GM21381 (cell line): Measurements from ENCODE around the gene BAHD1.
A peak's percentile ranks its signal among the peaks of the same experiment; 100 is the strongest.

ENCODE experiments used
- ATAC-seq: cut with Tn5 transposase; IDR thresholded peaks from one replicate; pipeline ENCODE4 v1.9.1; 2021; ENCODE audit warnings: mild to moderate bottlenecking, moderate library complexity; ENCODE audit not compliant: unreplicated experiment

BAHD1 gene

DNA sequence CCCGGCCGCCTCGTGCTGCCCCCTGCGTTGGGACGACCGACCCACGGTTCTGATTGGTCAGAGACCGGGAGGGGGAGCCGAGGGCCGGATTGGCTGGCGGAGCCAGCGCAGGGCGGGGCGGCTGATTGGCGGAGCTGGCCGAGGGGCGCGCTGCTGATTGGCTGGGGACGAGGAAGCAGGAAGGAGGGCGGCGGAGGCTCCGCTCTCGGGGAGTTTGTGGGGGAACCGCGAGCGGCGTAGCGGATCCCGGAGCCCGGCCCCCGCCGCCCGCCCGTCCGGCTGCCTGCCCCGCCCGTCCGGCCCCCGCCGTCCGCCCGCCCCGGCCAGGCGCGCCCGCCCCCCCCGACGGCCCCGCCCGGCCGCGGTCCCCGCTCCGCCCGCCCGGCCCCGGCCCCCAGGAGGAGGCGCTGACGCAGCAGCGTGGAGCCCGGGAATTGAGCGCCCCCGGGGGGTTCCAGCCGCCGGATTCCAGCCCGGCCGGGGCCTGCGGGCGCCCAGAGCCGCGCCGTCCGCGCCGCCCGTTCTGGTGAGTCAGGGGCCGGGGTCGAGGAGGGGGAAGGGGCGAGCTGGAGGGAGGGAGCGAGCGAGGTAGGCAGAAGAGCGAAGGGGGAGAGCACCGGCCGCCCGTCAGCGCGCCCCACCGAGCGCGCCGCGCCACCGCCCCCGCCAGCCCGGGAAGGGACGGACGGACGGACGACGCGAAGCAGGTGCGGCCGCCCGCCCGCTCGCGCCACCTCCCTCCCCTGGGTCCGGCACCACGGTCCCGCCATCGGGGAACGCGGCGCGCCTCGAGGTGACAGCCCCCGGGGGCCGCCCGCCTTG lies at the start of gene BAHD1:
BAHD1 (plus strand) TSS at position 211 of the 822 bp plus-strand sequence. CDS start 17,512 bp downstream, outside the sequence.
- ATAC-seq = peak; percentile 89

DNA sequence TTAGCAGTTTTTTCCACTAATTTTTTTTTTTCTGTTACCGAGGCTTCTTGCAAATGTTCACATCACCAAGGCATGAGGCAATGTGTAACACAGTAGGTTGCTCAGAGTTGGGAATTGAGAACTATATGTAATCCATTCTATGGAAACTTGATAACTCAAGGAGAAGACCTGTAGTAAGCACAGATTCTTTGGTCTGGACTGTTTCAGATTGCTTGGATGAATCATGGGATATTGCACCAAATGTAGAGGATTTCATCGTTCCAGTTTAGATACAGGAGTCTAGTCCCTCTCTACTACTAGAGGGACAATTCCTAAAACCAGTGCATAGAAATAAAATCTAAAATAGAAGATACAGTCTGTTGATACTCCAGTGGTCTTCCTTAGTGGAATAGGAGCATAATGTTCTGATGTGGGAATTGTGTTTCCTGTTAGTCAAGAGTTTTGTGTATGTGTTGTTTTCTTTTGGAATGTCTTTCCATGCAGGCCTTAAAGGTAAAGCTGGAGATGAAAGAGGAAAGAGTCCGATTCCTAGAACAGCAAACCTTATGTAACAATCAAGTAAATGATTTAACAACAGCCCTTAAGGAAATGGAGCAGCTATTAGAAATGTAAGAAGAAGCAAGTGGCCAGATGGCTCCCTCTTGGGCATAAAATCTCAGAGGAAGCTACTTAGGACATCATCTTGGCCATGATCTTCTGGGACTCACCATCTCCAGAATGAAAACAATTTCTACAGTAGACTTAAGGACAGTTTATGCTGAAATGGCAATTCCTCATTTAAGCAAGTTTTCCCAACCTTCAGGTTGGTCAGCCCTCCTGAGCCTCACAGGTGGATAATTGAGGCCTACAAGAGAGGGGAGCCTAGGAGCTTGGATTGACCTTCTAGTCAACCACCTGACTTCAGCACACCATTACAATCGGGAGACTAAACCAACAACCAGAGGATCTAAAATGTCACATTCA lies 47.5 kb upstream of the BAHD1 start:
- no peak for ATAC-seq

DNA sequence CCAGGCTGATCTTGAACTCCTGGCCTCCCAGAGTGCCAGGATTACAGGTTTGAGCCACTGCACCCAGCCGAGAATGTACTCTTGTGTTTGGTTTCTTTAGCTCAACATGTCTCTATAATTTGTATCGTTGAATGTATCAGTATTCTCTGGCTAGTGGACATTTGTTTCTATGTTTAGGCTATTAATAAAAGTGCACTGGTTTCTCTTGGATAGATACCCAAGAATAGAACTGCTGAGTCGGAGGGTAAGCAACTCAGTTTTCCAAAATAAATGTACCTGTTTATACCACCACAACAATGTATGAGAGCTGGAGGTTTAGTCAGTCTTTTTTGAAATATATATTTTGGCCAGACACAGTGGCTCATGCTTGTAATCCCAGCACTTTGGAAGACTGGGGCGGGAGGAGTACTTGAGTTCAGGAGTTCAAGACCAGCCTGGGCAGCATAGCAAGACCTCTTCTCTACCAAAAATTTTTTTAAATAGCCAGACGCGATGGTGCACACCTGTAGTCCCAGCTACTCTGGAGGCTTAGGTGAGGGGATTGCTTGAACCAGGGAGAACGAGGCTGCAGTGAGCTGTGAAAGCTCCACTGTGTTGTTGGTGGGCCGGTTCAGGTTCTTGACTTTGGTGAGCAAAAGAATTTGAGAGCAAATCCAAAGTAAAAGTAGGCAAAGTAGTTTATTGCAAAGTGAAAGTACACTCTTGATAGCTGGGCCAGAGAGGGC lies 42.9 kb upstream of the BAHD1 start:
- no peak for ATAC-seq

DNA sequence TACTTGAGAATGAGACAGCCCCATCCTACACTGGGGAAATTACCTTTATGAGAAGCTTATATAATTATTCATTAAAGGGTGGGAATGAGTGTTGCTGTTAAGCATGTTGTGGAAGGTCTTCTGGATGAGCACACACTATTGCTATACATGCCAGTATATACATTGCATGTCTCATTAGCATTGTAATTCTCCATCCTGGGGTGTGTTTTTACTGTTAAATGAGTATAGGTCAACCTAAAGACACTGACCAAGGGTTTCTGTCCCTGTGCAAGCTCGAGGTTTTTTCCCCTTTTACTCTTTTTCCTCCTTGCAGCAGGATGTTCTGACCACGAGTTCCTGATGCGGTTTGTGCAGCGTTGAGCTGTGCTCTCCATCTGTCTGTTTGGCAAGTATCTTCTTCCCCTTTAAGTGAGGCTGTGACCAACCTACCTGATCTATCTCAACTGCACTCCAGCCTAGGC lies 42.3 kb upstream of the BAHD1 start:
- ATAC-seq = peak; percentile 70

DNA sequence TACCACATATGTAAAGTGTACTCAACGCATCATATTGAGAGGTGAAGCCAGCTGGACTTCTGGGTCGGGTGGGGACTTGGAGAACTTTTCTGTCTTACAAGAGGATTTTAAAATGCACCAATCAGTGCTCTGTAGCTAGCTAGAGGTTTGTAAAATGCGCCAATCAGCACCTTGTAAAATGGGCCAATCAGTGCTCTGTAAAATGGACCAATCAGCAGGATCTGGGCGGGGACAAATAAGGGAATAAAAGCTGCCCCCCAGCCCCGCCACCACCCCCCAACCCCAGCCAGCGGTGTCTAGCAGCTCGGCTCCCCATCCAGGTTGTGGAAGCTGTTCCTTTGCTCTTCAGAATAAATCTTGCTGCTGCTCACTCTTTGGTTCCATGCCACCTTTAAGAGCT lies 41.4 kb upstream of the BAHD1 start:
- no peak for ATAC-seq

DNA sequence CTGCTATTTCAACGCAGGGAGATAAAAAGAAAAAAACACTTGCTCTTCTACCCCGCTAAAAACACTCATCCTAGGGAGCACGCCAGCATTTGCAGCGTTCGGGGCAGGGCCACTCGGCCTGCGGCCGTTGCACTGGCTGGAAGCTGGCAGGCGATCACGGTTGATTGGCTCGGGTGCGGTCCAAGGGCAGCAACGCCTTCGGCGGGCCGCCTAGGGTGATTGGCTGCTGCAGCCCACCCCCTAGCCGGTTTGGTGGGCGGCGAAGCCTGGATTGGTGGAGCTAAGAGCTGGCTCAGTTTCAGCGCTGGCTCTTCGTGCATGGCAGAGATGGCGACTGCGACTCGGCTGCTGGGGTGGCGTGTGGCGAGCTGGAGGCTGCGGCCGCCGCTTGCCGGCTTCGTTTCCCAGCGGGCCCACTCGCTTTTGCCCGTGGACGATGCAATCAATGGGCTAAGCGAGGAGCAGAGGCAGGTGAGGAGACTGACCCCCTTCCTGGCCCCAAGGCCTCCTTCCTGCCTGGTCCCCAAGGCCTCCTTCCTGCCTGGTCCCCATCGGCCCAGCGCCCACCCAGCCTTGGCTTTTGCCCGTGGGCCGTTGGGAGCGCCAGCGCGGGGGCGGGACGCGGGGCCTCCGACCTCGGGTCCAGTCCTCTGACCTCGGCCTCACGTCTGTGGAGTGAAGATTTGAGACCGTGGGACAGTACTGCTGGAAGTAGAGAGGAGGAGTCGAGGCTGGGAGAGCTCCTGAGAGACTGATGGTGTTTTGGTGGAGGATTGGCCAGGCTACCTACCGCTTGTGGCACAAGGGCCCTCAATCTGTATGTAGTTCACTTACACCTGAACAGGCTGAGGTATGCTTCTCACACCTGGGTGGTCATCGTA lies 35.0 kb upstream of the BAHD1 start, which contains the start of gene IVD:
IVD (plus strand) TSS at position 295 of the 881 bp plus-strand sequence; CDS start at position 328, 33 bp downstream.
- peak; percentile 87 for ATAC-seq

DNA sequence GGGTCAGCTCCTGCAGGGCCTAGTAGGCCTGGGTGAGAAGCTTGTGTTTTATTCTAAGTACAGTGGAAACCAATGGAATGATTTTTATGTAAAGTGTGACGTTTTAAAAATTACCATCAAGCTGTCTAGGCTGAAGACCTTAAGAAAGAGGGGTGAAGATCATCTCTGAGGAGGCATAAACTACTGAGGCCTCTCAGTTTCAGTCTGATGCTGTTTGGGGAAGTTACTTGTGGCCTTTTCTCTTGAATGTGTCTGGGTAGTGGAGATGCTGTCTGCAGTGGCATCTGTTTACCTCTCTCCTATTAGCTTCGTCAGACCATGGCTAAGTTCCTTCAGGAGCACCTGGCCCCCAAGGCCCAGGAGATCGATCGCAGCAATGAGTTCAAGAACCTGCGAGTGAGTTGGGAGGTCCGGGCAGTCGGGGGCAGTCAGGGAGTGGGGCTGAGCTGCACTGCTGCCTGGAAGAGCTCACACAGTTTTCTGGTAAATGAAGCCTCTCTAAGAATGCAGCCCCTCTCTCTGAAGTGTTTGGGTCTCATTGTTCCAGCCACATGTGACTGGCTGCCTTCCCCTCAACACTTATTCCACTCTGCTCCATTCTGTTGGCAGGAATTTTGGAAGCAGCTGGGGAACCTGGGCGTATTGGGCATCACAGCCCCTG lies 33.3 kb upstream of the BAHD1 start:
- peak; percentile 39 for ATAC-seq

DNA sequence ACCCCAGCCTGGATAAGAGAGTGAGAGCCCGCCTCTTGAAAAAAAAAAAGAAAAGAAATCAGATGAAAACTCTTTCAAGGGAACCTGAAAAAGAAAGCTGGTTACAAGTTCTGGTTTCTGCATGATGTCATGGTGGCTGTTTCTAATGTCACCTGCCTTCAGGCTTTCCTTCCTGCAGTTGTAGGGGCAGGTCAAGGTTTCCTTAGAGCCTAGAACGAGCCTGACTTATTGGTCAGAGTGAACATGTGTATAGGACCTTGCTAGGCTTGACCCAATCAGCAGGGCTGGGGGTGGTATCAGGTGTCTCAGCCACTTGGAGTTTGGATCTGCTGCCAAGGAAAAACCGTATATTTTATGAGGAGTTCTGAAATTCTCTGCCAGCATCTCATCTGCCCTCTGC lies 31.4 kb upstream of the BAHD1 start:
- ATAC-seq = peak; percentile 26

DNA sequence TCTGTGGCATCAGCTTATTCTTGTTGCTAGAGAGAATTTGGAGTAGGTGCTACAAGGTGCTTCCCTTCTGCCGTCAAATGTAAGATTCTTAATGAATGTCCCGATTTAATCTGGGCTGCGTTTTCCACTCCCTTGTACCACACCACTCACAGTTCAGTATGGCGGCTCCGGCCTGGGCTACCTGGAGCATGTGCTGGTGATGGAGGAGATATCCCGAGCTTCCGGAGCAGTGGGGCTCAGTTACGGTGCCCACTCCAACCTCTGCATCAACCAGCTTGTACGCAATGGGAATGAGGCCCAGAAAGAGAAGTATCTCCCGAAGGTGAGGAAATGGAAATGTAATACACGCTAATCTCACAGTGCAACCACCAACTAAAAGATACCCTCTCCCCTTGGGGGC lies 30.3 kb upstream of the BAHD1 start:
- no peak for ATAC-seq

DNA sequence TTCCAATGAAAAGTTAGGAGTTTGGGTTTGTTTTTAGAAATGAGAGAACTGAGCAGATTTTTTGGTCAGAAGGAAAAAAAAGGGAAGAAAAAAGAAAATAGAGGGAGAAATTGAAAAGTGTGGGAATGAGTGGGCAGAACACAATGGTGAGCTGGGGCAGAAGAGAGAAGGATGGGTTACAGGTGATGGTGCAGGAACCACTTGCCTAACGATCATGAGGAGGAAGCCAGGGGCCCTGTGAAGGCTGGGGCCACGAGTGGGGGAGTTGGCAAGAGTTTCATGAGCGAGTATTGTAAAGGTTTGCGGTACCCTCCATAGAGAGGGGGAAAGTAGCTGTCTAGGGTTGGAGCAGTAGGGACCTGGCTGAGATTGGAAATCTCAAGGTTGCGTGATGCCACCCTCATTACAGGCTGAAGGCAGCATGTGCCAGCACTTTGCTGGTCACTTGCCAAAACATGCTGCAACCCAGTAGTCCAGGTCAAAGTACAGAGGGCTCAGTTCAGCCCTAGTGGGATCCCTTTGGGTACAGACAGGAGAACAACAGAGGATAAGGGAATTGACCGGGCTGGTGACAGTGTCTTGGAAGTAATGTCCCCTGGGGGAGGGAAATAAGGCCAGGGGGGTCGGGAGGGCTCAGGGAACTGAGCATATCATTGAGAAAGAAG lies 28.5 kb upstream of the BAHD1 start:
- no peak for ATAC-seq

DNA sequence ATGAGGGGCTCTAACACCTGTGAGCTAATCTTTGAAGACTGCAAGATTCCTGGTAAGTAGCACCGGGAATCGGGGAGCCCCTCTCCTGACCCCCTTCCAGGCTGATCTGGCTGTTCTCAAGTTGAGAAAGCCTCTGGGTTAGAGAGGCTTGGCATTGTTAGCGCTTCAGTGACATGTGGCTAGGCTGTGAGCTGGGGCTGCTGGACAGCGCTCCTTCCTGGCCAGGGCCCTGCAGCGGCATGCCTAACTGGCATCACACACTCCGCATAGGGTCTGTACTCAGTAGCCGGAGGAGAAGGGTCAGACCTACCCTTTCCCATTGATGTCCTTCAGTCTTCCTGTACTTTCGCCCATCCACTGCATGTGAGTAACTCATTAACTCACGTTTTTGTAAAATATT lies 27.7 kb upstream of the BAHD1 start:
- no peak for ATAC-seq

DNA sequence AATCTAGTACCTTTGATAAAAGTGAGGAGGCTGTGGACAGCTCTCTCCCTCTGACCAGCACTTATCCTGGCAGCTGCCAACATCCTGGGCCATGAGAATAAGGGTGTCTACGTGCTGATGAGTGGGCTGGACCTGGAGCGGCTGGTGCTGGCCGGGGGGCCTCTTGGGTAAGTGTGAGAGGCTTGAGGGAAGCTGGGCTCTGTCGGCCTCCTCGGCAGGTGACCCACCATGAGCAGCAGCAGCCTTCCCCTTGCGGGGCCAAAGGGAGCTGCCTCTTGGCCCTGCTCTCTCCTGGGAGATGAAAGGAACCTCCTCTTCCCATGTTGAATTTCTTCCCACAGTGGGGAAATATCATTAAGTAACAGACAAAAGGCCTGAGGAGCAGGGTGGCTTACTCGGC lies 25.9 kb upstream of the BAHD1 start:
- no peak for ATAC-seq

DNA sequence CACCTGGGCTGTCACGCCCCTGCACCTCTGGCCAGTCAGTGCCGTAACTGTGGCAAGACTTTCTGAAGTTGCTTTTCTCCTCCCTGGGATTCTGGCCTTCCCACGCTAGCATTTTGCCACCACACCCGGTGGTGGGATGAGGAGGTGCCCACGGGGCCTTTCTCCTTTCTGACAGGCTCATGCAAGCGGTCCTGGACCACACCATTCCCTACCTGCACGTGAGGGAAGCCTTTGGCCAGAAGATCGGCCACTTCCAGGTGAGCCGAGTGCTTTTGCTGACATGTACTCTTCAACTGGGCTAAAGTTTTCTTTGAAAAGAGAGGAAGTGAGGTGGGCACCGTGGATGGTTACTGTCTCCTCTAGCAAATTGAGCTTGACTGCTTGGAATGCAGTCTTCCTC lies 25.5 kb upstream of the BAHD1 start:
- no peak for ATAC-seq

DNA sequence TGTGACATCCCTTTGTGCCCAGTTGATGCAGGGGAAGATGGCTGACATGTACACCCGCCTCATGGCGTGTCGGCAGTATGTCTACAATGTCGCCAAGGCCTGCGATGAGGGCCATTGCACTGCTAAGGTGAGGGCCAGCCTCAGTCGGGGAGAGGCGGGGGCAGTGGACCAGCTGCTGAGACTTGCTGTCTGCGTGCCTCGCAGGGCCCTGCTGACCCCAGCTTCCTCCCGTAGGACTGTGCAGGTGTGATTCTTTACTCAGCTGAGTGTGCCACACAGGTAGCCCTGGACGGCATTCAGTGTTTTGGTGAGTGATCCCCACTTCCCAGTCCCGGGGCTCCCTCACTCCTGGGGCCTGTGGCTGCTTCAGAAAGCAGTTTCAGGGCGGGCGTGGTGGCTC lies 24.7 kb upstream of the BAHD1 start:
- no peak for ATAC-seq

DNA sequence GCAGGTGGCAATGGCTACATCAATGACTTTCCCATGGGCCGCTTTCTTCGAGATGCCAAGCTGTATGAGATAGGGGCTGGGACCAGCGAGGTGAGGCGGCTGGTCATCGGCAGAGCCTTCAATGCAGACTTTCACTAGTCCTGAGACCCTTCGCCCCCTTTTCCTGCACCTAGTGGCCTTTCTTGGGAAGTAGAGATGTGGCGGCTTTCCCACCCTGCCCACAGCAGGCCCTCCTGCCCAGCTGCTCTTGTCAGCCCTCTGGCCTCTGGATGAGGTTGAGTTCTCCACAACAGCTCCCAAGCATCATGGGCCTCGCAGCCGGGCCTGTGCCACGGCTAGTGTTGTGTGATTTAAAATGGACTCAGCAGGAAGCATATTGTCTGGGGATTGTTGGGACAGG lies 22.6 kb upstream of the BAHD1 start:
- ATAC-seq = no peak

DNA sequence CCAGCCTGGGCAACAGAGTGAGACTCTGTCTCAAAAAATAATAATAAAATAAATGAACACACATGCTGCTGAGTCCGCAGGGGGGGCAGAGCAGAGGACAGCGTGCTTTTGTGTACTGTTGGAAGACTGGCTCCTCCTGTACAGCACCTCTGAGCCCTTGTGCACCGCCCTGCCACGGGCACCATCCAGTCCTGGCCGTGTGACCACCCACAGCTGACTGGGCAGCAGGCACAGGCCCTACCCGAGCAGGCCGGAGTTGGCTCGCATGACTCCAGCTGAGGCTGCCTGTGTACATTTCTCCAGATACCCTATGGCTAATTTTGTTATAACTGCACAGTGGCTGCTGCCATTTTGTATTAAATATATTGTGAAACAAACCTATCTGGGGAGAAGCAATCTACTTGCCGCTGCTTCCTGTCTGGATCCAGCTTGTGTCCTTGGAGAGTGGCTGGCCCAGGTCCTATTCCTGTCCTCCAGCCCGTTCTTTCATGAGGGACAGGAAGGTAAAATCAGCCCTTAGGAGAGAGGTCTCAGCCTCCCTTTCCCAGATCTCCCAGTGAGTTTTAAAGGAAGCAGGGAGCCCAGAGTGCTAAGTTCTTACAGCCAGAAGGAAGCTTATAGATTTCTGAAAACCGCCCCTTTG lies 20.6 kb upstream of the BAHD1 start:
- ATAC-seq = no peak

DNA sequence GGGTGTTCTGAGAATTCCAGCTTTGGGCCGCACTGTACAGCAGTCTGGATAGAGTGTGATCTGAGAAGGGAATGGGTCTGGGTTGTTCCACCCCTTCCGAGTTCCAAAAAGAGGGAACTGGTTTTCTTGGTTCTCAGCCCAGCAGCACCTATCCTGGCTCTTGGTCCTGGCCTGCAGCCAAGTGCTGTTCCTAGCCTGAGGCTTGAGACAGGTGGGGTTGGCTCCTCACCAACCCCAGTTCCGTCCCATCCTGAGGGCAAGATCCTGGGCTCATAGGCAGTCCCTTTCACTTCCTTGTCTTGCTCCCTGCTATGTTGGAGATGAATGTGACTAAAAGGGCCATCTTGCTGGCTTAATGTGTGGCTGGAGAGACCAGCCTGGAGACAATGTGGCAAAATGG lies 20.0 kb upstream of the BAHD1 start:
- no peak for ATAC-seq
